DOHH2 (cell line): ENCODE results near the gene MYOF.

Source experiments
- H3F3A ChIP-seq: fragments of 200-600 bp; sonication (generic), shearing (Covaris generic); 2 replicates; pipeline ENCODE4 v1.6.0; 2016; ENCODE audit warnings: antibody characterized with exemption, mild to moderate bottlenecking; ENCODE audit not compliant: control insufficient read depth, insufficient read depth
- H3K27ac ChIP-seq: fragments of 200-600 bp; sonication (generic); 2 replicates; pipeline ENCODE4 v1.5.1; 2014; ENCODE audit warnings: low read depth, mild to moderate bottlenecking, low read length, moderate library complexity
- H3K27me3 ChIP-seq: fragments of 200-600 bp; sonication (generic); 2 replicates; pipeline ENCODE4 v1.6.1; 2014; ENCODE audit warnings: mild to moderate bottlenecking, low read length, mixed read lengths; ENCODE audit not compliant: control insufficient read depth
- H3K36me3 ChIP-seq: fragments of 200-600 bp; sonication (generic); 2 replicates; pipeline ENCODE4 v1.6.1; 2014; ENCODE audit warnings: mild to moderate bottlenecking, low read length, moderate library complexity, mixed read lengths; ENCODE audit not compliant: control insufficient read depth
- H3K4me1 ChIP-seq: fragments of 200-600 bp; sonication (generic); 2 replicates; pipeline ENCODE4 v1.6.1; 2014; ENCODE audit warnings: mild to moderate bottlenecking, low read length, mixed read lengths; ENCODE audit not compliant: control insufficient read depth
- H3K4me2 ChIP-seq: fragments of 200-600 bp; sonication (generic); 2 replicates; pipeline ENCODE4 v1.6.0; 2014; ENCODE audit warnings: mild to moderate bottlenecking, low read length, moderate library complexity
- H3K4me3 ChIP-seq: fragments of 200-600 bp; sonication (generic); 2 replicates; pipeline ENCODE4 v1.5.1; 2014; ENCODE audit warnings: mild to moderate bottlenecking, low read length, mixed read lengths
- H3K79me2 ChIP-seq: fragments of 200-600 bp; sonication (generic); 2 replicates; pipeline ENCODE4 v1.6.1; 2014; ENCODE audit warnings: mild to moderate bottlenecking, low read length, mixed read lengths; ENCODE audit not compliant: control insufficient read depth
- H3K9me2 ChIP-seq: fragments of 200-600 bp; sonication (generic); replicated peaks from 2 replicates; pipeline ENCODE4 v1.6.1; 2014; ENCODE audit warnings: mild to moderate bottlenecking, low read length, mixed read lengths; ENCODE audit not compliant: control insufficient read depth
- H3K9me3 ChIP-seq: fragments of 200-600 bp; sonication (generic); 2 replicates; pipeline ENCODE4 v1.6.1; 2014; ENCODE audit warnings: antibody characterized with exemption, low read length, mixed read lengths; ENCODE audit not compliant: control insufficient read depth, insufficient read depth
- H4K20me1 ChIP-seq: fragments of 200-600 bp; sonication (generic); 2 replicates; pipeline ENCODE4 v1.6.0; 2014; ENCODE audit warnings: low read depth, mild to moderate bottlenecking, antibody characterized with exemption, low read length, moderate library complexity; ENCODE audit not compliant: control insufficient read depth, insufficient read depth
- EZH2phosphoT487 ChIP-seq: fragments of 200-600 bp; sonication (generic); IDR thresholded peaks from 2 replicates; pipeline ENCODE4 v1.6.1; 2017; ENCODE audit warnings: borderline replicate concordance, mild to moderate bottlenecking, antibody characterized with exemption, low read length, moderate library complexity, mixed read lengths
- TF ChIP-seq, protein P1 (sequence below): fragments of 200-600 bp; sonication (generic); IDR thresholded peaks from one replicate; pipeline ENCODE4 v1.5.1; 2014; ENCODE audit warnings: antibody characterized with exemption, mild to moderate bottlenecking, low read depth, low read length; ENCODE audit not compliant: poor library complexity, severe bottlenecking

MYOF gene

DNA sequence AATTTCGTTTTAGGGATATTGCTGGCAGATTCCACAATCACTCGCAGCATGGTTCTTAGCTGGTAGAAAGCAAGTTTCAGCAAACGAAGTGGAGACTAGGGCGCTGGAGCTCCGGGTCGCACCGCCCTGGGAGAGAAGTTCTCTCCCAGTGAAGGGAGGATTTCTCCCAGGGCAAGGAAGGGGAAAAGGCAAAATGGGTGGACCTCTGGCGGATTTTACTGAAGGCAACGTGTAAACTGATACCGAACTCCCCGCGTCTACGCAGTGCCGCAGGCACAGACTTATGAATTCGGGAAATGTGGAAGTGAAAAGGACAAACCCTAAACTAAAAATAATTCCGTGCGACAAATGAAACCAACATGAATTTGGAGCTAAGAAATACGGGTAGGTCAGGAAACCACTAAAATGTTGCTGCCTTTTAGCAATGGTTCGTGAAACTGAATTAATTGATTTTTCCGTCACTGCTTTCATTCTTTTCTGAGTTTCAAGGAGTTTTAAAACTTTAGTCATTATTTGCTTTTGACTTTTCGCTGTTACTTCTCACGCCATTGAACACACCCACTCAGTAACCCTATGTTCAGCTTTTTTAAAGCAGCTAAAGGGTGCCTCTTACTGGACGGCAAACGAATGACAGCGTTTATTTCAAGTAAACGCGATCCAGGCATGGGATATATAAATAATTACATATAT lies at the start of gene MYOF:
Gene MYOF, minus strand, starts transcription at position 190 of the 690 bp plus-strand sequence. Its CDS starts 140 bp downstream, at position 50.
- no peaks in the 10 kb centered on the region for H3K36me3 ChIP-seq
- no peaks in the 10 kb centered on the region for H3K79me2 ChIP-seq
- H3K4me1 ChIP-seq, result peaks cover 6% of the 10 kb centered on the region
- no peak within 1 kb of the TSS for H3K27ac ChIP-seq
- H4K20me1 ChIP-seq, result no peaks in the 10 kb centered on the region
- H3K9me2 ChIP-seq, result no peaks in the 10 kb centered on the region
- no peaks in the 10 kb centered on the region for H3F3A ChIP-seq
- H3K27me3 ChIP-seq, result peaks cover 27% of the 10 kb centered on the region
- H3K4me3 ChIP-seq, result peak within 1 kb of the TSS; percentile 55
- TF ChIP-seq EZH2phosphoT487, result peak; percentile 94; the same call in 1 of the 2 replicates
- TF ChIP-seq, protein P1, sequence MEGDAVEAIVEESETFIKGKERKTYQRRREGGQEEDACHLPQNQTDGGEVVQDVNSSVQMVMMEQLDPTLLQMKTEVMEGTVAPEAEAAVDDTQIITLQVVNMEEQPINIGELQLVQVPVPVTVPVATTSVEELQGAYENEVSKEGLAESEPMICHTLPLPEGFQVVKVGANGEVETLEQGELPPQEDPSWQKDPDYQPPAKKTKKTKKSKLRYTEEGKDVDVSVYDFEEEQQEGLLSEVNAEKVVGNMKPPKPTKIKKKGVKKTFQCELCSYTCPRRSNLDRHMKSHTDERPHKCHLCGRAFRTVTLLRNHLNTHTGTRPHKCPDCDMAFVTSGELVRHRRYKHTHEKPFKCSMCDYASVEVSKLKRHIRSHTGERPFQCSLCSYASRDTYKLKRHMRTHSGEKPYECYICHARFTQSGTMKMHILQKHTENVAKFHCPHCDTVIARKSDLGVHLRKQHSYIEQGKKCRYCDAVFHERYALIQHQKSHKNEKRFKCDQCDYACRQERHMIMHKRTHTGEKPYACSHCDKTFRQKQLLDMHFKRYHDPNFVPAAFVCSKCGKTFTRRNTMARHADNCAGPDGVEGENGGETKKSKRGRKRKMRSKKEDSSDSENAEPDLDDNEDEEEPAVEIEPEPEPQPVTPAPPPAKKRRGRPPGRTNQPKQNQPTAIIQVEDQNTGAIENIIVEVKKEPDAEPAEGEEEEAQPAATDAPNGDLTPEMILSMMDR, result no peak
- peak within 1 kb of the TSS; percentile 55 for H3K4me2 ChIP-seq
- H3K9me3 ChIP-seq, result no peaks in the 10 kb centered on the region

DNA sequence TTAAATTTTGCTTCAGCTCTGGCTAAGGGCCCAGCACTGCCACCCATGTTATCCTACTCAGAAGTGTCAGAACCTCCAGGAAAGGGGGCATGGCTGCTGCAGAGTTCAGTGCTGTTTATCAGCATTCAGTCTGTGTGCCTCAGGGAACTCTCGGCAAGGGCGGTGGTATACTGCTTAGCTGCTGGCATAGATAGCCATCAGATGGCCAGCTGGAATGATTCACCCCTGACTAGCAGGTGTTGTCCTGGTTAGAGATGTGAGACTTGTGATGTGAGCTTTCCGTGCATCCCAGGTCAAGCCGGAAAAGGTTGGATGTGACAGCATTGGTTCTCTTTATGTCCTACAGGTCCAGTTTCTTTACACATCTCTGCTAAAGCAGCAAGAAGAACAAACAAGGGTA lies 36.4 kb upstream of the MYOF start:
- no peaks in the 10 kb centered on the region for H4K20me1 ChIP-seq
- TF ChIP-seq, protein P1, result no peak
- TF ChIP-seq EZH2phosphoT487, result no peak
- H3K4me3 ChIP-seq, result no peak overlapping the region
- no peaks in the 10 kb centered on the region for H3K79me2 ChIP-seq
- no peaks in the 10 kb centered on the region for H3K4me1 ChIP-seq
- H3K27ac ChIP-seq, result no peak overlapping the region
- peaks cover 75% of the 10 kb centered on the region for H3K36me3 ChIP-seq
- no peak overlapping the region for H3K4me2 ChIP-seq
- H3K27me3 ChIP-seq, result no peaks in the 10 kb centered on the region
- no peaks in the 10 kb centered on the region; the same call in 1 of the 2 replicates for H3K9me3 ChIP-seq
- H3K9me2 ChIP-seq, result no peaks in the 10 kb centered on the region
- H3F3A ChIP-seq, result no peaks in the 10 kb centered on the region

DNA sequence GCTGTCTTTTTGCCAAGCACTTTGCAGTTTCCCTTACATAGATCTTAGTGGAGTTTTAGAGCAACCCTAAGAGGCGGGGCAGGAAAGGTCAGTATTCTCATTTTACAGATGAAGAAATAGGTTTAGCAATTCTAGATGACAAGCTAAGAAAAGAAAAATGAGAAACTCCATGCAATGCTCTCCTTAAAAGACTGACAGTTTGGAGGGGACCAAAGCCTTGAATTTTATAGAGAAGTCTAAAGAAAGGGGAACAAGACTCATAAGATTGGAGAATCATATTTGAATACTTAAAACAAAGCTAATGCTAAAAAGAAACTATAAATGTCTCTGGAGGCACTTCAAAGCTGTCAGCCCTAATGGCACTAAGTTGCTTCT lies 33.9 kb upstream of the MYOF start:
- H3K9me3 ChIP-seq, result no peaks in the 10 kb centered on the region; the same call in 1 of the 2 replicates
- no peak overlapping the region for H3K4me2 ChIP-seq
- peaks cover 84% of the 10 kb centered on the region for H3K36me3 ChIP-seq
- no peak overlapping the region for H3K27ac ChIP-seq
- H3K79me2 ChIP-seq, result no peaks in the 10 kb centered on the region
- no peaks in the 10 kb centered on the region for H4K20me1 ChIP-seq
- TF ChIP-seq, protein P1, result no peak
- no peak for TF ChIP-seq EZH2phosphoT487
- no peaks in the 10 kb centered on the region for H3K4me1 ChIP-seq
- H3K4me3 ChIP-seq, result no peak overlapping the region
- H3K9me2 ChIP-seq, result no peaks in the 10 kb centered on the region
- no peaks in the 10 kb centered on the region for H3F3A ChIP-seq
- H3K27me3 ChIP-seq, result no peaks in the 10 kb centered on the region
